GM20000 (cell line): Measurements from ENCODE around the gene RGCC.

Experiments
- DNase-seq: peaks from one replicate; pipeline ENCODE4 v3.0.0; 2012; ENCODE audit warnings: low spot score
- TF ChIP-seq, protein P1 (sequence below): IDR thresholded peaks from 2 replicates; pipeline ENCODE4 v1.5.1; 2012; ENCODE audit warnings: mild to moderate bottlenecking, control low read depth; ENCODE audit errors: extremely low read depth, missing control alignments

Gene RGCC

DNA sequence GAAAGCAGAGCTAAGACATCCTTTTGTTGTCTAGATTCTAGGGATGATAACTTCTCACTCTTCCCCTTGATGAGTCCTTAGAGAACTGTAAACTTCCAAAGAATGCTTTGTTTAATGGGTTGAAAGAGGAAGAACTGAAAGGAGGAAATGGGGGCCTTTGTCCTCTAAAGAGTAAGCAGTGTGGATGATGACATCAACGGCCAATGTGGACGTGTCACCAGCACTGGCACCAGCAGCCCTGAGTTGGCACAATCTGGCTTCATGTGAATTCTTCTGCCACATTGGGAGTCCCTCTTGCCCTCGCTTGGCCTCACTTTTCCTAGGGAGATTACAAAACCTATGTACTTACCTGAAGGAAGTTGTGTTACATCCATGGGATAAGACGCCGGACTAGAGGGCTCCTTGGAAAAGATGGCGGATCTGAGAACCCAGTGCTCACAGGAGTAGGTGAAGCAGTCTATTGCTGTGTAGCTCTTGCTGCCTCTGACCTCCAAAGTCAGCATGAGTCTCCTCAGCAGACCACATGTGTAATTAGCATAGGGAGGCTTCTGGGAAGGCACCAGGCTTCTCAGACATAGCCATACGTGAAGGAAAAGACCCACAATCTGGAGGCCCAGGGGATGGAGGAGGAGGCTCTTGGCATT is 62.8 kb downstream of the RGCC start:
- TF ChIP-seq, protein P1, sequence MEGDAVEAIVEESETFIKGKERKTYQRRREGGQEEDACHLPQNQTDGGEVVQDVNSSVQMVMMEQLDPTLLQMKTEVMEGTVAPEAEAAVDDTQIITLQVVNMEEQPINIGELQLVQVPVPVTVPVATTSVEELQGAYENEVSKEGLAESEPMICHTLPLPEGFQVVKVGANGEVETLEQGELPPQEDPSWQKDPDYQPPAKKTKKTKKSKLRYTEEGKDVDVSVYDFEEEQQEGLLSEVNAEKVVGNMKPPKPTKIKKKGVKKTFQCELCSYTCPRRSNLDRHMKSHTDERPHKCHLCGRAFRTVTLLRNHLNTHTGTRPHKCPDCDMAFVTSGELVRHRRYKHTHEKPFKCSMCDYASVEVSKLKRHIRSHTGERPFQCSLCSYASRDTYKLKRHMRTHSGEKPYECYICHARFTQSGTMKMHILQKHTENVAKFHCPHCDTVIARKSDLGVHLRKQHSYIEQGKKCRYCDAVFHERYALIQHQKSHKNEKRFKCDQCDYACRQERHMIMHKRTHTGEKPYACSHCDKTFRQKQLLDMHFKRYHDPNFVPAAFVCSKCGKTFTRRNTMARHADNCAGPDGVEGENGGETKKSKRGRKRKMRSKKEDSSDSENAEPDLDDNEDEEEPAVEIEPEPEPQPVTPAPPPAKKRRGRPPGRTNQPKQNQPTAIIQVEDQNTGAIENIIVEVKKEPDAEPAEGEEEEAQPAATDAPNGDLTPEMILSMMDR: no peak
- no peak for DNase-seq
